ENCODE measurements around the gene YRDC. TPM values are rescaled to one million over a fixed set of nuclear protein-coding genes. Genes with fewer than 3 reads are reported as not detected.
A peak's percentile ranks its signal among the peaks of the same experiment; 100 is the strongest.

The YRDC gene
- total RNA-seq, 1 experiment from 2014 or later, result 41.4 TPM

DNA sequence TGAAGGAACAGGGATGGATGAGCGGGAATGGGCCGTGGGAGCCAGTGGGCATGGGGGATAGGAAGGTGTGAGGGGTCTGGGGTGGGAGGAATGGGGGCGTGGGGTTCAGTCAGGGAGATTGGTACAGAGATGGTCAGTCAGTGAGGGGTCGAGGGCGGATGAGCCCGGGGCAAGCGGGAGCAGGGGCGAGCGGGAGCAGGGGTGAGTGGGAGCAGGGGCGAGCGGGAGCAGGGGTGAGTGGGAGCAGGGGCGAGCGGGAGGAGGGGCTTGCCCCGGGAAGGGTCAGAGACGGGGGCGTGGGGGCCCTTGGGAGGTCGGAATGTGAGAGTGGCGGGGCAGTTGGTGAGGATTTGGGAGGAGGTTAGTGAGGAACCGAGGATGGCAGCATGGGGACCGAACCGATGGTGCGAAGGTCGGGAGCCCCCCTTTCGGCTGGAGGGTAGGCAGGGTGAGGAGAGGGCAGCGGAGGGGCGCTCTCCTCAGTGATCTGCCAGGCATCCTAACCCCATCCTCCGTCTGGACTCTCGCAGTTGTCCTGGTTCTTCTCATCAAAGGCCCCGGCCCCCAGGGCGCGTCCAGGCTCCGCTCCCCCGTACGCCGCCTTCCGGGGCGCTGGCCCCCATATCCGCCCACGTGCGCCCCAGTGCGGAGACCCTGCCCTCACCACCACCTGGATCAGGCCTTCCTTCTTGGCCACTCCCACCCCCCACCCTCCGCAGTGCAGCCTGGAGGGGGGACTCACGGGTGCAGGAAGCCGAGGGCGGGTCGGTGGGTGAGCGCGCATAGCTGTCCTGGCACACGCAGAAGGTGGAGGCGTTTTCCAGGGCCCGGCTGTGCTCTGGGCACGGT is 54.3 kb downstream of the YRDC start:
- Histone ChIP-seq H2AFZ (ENCODE audit: low read depth, low read length, poor library complexity, severe bottlenecking) (no peak overlapping the region), H4K20me1 (ENCODE audit: insufficient read depth) (no peaks in the 10 kb centered on the region), H3K4me3 (replicated peaks in 1 of 2; ENCODE audit: low read depth in 1 of 2, low read length in 2 of 2) (peak overlapping the region; percentile 51 to 61), H3K9me3 (ENCODE audit: control insufficient read depth in 1 of 2, insufficient read depth in 1 of 2, low read depth in 1 of 2, low read length in 2 of 2) (no peaks in the 10 kb centered on the region), H3K9me2 (ENCODE audit: insufficient read depth) (no peaks in the 10 kb centered on the region), H3K27me3 (ENCODE audit: insufficient read depth, low read length) (peaks cover 5% of the 10 kb centered on the region; the same call in 1 of the 2 replicates), H3K4me1 (ENCODE audit: control insufficient read depth in 1 of 2, insufficient read depth in 2 of 2, low read length in 2 of 2) (peaks cover 5 to 23% of the 10 kb centered on the region in 2 experiments; a peak in 3 of 4 replicates), H3K9ac (ENCODE audit: low read length) (peak overlapping the region; percentile 51), H3K4me2 (ENCODE audit: low read length) (peak overlapping the region; percentile 87), H3K27ac (ENCODE audit: low read depth, low read length) (no peak overlapping the region), H3K79me2 (ENCODE audit: insufficient read depth, low read length) (no peaks in the 10 kb centered on the region), H3K36me3 (ENCODE audit: control insufficient read depth in 1 of 2, insufficient read depth in 2 of 2, low read length in 2 of 2) (no peaks in the 10 kb centered on the region)
- DNase-seq (ENCODE audit: low read depth, low spot score), result no peak
- ATAC-seq, result no peak
- BruUV-seq (replicated peaks), result no TSS peak
- ChIA-PET POLR2A (no interaction called here), CTCF (no interaction called here), RAD21 (ENCODE audit: low non-redundant PET in 1 of 2, low total read pairs in 2 of 2, uncharacterized antibody in 2 of 2, unreplicated experiment in 2 of 2) (no interaction called here)
- no peak for TF ChIP-seq SRF (IDR thresholded peaks at IDR 0.05; ENCODE audit: low read depth)
- TF ChIP-seq, protein P1, sequence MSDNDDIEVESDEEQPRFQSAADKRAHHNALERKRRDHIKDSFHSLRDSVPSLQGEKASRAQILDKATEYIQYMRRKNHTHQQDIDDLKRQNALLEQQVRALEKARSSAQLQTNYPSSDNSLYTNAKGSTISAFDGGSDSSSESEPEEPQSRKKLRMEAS (IDR thresholded peaks at IDR 0.05), result no peak
- no peak for TF ChIP-seq FOSL1 (IDR thresholded peaks at IDR 0.05; ENCODE audit: low read depth)
- no peak for TF ChIP-seq CBX3 (IDR thresholded peaks at IDR 0.05; ENCODE audit: low read depth)
- TF ChIP-seq JUND (IDR thresholded peaks at IDR 0.05), result no peak
- no peak for TF ChIP-seq RAD21 (IDR thresholded peaks at IDR 0.05; ENCODE audit: low read depth)
- TF ChIP-seq, protein P2, sequence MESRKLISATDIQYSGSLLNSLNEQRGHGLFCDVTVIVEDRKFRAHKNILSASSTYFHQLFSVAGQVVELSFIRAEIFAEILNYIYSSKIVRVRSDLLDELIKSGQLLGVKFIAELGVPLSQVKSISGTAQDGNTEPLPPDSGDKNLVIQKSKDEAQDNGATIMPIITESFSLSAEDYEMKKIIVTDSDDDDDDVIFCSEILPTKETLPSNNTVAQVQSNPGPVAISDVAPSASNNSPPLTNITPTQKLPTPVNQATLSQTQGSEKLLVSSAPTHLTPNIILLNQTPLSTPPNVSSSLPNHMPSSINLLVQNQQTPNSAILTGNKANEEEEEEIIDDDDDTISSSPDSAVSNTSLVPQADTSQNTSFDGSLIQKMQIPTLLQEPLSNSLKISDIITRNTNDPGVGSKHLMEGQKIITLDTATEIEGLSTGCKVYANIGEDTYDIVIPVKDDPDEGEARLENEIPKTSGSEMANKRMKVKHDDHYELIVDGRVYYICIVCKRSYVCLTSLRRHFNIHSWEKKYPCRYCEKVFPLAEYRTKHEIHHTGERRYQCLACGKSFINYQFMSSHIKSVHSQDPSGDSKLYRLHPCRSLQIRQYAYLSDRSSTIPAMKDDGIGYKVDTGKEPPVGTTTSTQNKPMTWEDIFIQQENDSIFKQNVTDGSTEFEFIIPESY (IDR thresholded peaks at IDR 0.05; ENCODE audit: extremely low read depth, insufficient replicate concordance, low read length), result no peak
- TF ChIP-seq CEBPB (IDR thresholded peaks at IDR 0.05; ENCODE audit: low read depth), result no peak
- TF ChIP-seq ELF1 (IDR thresholded peaks at IDR 0.05; ENCODE audit: borderline replicate concordance, low read depth), result no peak
- no peak for TF ChIP-seq ZFX (IDR thresholded peaks at IDR 0.05)
- TF ChIP-seq POLR2A (IDR thresholded peaks at IDR 0.05; ENCODE audit: borderline replicate concordance, extremely low read depth, insufficient read depth, insufficient read length), result no peak
- intact Hi-C loops (cut with micrococcal nuclease), result no loop called here

Other genes starting within 250 kb of the YRDC start
- gene GNL2, start 212.3 kb downstream of the YRDC start, total RNA-seq (2021; ENCODE audit: unreplicated experiment), result 79.2 TPM
- 0.15 TPM for gene RSPO1, start 173.3 kb downstream of the YRDC start, total RNA-seq (2021; ENCODE audit: unreplicated experiment)
- gene CDCA8, start 115.7 kb downstream of the YRDC start, total RNA-seq (2021; ENCODE audit: unreplicated experiment), result 51.7 TPM
- 6.5 TPM for gene EPHA10, start 43.1 kb downstream of the YRDC start, total RNA-seq (2021; ENCODE audit: unreplicated experiment)
- 17.3 TPM for gene MANEAL, start 14.4 kb downstream of the YRDC start, total RNA-seq (2021; ENCODE audit: unreplicated experiment)
- gene C1orf122, start 418 bp downstream of the YRDC start, total RNA-seq (2021; ENCODE audit: unreplicated experiment), result 34.2 TPM
- 21.2 TPM for gene MTF1, start 51.4 kb upstream of the YRDC start, total RNA-seq (2021; ENCODE audit: unreplicated experiment)
- gene INPP5B, start 138.8 kb upstream of the YRDC start, total RNA-seq (2021; ENCODE audit: unreplicated experiment), result 20.8 TPM
- 74.4 TPM for gene SF3A3, start 181.8 kb upstream of the YRDC start, total RNA-seq (2021; ENCODE audit: unreplicated experiment)
- gene FHL3, start 197.3 kb upstream of the YRDC start, total RNA-seq (2021; ENCODE audit: unreplicated experiment), result 22.5 TPM
- gene UTP11, start 204.5 kb upstream of the YRDC start, total RNA-seq (2021; ENCODE audit: unreplicated experiment), result 47.5 TPM
- gene POU3F1, start 238.6 kb upstream of the YRDC start, total RNA-seq (2021; ENCODE audit: unreplicated experiment), result not detected

Measured in HCT116 (cell line).